GM19025 (cell line): ENCODE measurements around the gene GON4L.
"Not testable (repeated sequence)": the region's sequence is repeated elsewhere in the genome, so short reads cannot be mapped to it uniquely, and the experiment has no call there.

ENCODE experiments used
- ATAC-seq: cut with Tn5 transposase; IDR thresholded peaks from one replicate; pipeline ENCODE4 v1.9.1; 2021; ENCODE audit warnings: mild to moderate bottlenecking, low read depth, moderate library complexity; ENCODE audit not compliant: unreplicated experiment

GON4L gene

DNA sequence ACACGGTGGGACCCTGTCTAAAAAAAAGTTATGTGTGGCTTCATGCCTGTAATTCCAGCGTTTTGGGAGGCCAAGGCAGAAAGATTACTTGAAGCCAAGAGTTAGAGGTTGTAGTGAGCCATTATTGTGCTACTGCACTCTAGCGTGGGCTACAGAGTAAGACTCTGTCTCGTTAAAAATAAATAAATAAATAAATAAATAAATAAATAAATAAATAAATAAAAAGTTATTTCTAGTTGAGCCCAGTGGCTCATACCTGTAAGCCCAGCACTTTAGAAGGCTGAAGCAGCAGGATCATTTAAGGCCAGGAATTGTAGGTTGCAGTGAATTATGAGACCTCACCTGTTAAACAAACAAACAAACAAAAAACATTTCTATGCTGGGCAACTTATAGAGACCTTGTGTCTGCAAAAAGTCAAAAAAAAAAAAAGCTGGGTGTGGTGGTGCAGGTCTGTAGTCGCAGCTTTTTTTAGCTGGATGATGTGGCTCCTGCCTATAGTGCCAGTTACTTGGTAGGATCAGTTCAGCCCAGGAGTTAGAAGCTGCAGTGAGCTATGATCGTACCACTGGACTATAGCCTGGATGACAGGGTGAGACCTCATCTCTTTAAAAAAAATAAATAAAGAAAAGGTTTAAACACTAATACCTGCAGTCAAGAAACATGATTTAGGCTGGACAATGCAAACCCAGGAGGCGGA lies 25.6 kb downstream of the GON4L start:
- ATAC-seq: no peak

DNA sequence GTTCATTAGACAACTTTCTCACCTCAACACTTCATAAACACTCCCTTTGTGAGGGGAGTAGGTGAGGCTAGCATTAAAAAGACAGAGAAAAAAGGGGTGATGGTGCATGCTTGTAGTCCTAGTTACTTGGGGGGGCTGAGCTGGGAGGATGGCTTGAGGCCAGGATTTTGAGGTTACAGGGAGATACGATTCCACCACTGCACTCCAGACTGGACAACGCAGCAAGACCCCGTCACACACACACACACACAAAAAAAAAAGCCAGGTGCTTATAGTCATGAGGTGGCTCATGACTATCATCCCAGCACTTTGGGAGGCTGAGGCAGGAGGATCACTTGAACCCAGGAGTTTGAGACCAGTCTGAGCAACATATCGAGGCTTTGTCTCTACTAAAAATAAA lies 29.6 kb downstream of the GON4L start:
- ATAC-seq: no peak

DNA sequence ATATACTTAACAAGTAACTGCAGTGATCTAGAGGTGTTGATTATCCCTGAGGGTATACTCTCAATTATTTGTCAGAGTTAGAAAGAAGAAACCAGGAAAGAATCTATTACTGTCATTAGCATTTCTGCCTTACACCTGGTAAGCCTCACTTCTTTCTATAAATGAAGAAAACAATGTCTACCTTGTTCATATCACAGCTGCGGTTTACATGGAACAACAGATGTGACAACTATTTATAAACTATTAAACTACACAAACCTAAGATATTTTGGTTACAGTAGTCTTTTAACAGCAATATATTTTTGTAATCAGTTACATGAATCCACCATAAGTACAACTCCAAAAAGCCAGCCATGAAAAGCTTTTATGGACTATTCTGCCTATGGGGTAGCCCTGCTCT lies 40.7 kb downstream of the GON4L start:
- ATAC-seq: no peak

DNA sequence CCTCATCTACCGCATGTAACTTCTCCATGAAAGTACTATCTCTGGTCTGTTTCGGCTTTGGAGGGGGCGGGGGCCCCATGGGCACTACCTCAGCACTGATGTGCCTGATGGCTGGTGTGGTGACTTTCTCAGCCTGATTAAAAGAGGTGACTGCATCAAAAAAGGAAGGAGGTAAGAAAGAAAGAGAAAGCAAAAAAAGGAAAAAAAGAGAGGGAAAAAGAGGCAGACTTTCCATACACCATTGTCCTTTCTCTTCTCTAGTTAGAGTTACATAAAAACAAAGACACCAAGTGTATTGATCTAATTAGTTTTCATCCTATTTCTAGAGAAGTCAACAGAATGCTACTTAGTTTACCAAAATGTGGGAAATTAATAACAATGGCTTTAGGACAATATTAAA lies 43.3 kb downstream of the GON4L start:
- no peak for ATAC-seq

DNA sequence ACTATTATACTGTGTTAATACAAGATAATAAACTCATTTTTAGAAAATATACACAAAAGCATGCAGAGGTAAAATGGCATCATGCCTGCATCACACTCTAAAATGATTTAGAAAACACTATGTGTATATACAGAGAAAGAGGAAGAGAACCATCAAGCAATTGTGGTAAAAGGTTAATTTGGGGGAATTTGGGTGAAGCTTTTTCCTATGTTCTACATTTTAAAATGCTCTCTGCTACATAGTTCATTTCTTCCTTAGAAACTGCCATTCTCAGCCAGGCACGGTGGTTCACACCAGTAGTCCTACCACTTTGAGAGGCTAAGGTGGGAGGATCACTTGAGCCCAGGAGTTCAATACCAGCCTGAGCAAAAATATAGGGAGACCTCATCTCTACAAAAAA lies 44.1 kb downstream of the GON4L start:
- ATAC-seq: no peak

DNA sequence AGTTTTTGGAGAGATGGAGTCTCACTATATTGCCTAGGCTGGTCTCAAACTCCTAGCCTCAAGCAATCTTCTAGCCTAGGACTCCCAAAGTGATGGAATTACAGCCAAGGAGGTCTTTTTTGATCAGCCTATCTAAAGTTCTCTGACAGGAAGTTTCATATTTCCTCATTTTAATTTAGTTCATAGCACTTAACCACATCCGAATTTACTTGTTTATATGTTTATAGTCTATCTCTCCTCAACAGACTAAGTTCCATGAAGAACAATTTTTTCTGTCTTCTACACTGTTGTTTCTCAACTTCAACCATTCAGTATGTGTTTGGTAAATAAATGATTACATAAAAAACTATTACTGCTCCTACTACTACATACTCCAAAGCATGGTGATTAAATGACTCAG lies 47.9 kb downstream of the GON4L start:
- ATAC-seq: no peak

DNA sequence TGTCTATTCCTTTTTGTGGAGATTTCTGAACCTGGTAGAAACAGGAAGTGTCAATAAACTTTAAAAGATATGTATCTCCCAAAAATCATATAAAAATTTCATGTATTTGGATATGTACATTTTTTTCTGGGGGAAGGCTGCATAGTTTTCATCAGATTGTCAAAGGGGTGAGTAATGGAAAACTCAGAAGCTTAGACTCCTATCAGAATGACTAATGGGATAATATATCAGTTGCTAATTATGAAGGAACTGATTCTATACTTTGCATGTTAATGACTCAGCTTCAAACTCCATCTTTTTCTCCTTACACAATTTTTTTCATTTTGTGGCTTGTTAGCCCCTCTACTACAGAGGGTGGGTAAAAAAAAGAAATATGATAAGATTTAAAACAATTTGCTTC lies 55.9 kb downstream of the GON4L start:
- no peak for ATAC-seq

DNA sequence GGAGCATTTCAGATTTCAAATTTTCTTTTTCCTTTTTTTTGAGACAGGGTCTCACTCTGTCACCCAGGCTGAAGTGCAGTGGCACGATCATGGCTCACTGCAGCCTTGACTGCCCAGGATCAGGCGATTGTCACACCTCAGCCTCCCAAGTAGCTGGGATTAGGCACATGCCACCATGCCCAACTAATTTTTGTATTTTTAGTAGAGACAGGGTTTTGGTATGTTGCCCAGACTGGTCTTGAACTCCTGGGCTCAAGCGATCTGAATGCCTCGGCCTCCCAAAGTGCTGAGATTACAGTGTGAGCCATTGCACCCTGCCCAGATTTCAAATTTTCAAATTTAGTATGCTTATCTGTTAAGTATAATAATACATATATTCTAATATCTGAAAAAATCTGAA lies 61.4 kb downstream of the GON4L start:
- ATAC-seq: not testable (repeated sequence)

DNA sequence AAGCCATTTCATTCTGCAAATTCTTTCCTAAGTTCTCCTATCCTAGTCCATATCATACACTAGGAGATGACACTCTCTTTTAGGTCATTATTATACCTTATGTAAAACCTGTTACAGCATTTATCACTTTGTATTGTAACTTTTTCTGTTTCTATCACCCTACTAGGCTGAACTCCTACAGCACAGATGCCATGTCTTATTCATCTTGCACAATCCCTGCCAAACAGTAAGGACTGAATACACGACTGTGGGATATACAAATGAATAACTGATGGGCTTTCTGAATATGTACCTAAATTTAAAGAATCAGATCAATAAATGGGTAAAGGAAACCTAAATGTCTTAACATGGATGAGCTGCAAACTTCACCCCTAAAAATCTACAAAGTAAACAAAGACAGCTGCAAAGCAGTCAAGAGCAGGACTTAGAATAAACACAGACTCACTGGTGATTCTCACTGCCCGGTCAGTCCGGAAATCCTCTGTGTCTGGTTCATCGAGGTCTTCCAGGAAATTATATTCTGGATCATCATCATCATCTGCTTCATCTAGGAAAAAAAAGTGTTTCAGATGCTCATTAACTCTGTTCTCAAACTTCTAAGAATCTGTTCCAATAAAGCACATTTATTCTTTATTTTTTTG lies 62.3 kb downstream of the GON4L start:
- ATAC-seq: no peak

DNA sequence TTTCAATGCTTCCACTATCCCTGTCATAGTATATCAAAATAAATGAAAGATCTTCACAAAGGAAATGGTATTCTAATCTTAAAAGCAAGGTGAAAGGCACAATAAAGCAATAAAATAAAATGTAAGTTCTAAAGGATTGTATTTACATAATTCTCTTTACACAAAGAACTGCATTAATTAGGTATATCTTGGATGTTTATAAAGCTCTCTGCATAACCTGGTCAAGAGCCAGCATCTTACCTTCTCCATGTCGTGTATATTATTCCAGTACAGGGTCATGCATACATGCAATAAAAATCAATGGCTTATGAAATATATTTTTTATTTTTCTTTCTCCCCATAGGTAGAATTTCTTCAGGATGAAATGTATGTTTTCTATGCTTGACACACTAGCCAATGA lies 63.8 kb downstream of the GON4L start:
- ATAC-seq: no peak

DNA sequence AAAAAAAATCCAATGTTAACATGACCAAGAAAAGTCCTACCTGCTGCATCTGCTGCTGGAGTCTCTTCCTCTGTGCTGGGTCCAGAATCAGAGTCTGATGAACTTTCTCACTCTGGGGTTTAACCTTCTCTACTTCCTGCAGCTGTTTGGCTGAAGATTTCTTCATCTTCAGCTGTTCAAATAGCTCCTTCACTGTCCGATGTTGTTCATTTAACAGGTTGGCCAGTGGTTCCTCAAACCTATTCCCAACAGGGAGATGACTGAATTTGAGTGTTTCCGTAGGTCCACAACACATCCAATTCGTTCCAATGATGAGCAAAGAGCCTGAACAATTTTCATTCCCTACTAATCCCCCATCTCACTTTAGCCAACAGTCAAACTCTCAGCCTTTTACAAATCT lies 79.4 kb downstream of the GON4L start:
- ATAC-seq: no peak

DNA sequence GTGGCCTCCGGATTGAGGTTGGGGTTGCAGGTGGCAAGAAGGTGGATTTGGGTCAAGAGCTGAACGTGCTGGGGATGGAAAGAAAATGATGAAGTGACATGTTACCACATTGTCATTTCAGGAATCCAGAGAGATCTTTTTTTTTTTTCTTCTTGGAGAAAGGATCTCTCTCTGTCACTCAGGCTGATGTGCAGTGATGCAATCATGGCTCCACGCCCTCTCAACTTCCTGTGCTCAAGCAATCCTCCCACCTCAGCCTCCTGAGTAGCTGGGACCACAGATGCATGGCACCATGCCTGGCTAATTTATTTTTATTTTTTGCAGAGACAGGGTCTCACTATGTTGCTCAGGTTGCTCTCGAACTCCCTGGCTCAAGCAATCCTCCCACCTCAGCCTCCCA lies 80.6 kb downstream of the GON4L start:
- ATAC-seq: no peak

DNA sequence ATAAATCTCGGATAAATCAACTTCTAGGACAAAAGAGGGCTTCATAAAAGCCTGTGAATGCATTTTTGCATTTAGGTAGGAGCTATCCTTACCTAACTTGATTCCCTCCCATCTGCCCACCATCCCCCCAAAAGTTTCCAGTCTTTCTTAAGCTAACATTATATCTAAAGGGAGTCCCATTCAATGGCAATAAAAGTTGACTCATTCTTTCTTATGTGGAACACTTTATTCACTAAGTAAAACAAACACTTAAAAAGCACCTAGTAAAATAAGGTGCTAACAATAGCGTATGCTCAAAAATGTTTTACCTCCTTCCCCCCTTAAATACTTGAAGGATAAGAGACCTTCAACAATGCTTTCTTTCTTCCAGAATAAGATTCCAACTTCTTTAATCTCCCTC lies 83.8 kb downstream of the GON4L start:
- ATAC-seq: no peak

DNA sequence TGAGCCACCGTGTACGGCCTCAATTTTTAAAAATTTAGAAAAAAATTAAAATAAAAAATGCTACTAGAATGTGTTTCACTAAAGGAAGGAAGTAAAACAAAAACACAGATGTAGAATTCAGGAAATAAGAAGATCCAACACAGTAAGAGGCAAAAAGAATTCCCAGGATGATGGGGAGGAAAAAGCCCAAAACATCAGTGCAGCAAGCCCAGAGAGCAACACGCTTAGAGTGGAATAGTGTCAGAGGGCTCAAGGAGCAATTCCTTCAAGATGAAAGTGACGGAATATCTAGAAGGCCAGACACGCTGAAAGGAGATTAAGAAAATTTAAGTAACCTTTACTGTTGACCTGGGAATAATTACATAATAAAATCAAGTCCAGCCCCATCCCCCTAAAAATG lies 87.8 kb downstream of the GON4L start:
- no peak for ATAC-seq

DNA sequence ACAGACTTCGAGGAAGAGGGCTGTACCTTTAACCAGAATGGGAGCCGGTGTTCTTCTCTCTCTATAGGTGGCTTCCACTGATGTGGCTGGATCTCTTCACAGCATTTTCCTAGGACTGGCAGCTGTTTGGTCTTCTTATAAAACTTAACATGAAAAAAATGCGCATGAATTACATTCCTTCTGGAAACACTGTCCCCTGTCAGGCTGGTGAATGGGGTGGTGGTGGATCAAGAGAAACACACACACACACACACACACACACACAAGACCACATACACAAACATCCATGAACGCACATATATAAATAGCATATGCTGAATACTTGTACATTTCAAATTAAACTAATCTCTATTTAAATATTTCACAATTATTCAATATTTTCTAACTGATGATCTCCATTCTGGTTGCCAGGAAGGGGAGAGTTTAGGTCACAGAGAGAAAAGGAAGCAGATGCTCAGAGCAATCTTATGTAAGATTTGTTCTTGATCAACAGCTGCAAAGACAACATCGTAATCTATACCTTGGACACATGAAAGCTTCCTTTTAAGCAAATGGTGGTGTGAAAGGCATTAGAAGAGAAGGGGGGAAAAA lies 89.5 kb downstream of the GON4L start:
- ATAC-seq: not testable (repeated sequence)

DNA sequence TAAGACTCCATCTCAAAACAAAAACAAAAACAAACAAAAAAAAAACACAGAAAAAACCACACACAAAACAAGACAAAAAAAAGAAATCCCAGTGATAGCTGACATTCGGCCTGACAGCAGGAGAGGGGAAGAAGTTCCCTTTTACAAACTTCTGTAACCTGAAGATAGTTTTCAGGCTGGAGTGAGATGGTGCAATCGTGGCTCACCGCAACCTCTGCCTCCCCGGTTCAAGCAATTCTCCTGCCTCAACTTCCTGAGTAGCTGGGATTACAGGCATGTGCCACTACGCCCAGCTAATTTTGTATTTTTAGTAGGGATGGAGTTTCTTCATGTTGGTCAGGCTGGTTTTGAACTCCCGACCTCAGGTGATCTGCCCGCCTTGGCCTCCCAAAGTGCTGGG lies 93.0 kb downstream of the GON4L start:
- not testable (repeated sequence) for ATAC-seq

DNA sequence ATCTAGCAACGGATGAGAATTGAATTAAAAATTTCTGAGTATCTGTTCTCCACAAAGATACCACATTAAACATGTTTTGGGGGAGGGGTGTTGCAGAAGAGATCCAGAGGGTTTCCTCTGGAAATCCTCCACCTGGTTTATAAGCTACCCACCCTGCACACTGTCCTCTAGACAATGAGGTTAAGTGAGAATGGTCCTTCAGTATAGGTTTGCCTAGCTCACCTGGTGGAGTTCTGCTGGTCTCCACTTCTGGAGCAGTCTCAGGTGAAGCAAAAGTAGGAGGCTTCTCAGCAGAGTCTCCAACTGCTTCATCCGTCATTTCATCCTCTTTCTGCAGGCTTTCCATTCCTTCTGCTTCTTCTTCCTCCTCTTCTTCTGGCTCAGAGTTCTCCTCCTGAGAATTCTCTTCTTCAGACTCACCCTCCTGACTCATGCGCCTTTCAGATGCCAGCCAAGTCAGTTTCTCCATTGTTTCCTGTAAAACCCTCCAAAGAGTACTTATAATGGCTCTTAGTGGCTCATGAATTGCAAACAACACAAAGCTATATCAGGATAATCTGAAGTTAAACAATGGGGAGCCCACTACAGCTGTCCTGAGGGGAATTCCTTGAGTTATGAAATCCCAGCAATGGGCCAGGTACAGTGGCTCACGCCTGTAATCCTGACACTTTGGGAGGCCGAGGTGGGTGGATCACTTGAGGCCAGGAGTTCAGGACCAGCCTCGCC lies 93.8 kb downstream of the GON4L start:
- not testable (repeated sequence) for ATAC-seq

DNA sequence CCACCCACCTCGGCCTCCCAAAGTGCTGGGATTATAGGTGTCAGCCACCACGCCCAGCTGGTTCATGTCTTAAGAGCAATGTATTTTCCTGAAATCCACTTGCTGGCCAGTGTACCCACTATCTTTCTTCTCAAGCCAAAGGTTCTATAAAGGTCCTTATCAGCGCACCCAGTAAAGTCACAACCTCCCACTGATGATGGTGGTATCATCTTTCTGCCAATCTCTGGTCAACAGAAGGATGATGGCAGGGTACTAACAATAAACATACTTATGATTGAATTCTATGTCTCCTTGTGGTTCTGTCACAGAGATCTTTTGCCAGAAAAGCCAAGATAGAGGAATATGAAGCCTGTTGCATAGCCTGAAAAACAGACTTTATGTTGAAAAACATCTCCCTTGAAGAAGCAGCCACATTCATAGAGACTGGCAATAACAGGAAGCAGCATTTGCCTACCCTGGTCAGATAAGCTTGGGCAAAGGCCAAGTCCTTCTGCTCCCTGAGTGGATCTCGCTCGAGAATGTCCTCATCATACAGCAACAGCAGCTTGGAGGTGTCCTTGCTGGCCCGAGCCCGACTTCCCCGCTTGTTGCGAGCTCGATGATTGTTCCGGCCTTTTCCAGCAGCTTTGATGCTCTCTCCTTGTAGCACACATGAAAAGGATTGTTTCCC lies 95.1 kb downstream of the GON4L start:
- ATAC-seq: no peak

DNA sequence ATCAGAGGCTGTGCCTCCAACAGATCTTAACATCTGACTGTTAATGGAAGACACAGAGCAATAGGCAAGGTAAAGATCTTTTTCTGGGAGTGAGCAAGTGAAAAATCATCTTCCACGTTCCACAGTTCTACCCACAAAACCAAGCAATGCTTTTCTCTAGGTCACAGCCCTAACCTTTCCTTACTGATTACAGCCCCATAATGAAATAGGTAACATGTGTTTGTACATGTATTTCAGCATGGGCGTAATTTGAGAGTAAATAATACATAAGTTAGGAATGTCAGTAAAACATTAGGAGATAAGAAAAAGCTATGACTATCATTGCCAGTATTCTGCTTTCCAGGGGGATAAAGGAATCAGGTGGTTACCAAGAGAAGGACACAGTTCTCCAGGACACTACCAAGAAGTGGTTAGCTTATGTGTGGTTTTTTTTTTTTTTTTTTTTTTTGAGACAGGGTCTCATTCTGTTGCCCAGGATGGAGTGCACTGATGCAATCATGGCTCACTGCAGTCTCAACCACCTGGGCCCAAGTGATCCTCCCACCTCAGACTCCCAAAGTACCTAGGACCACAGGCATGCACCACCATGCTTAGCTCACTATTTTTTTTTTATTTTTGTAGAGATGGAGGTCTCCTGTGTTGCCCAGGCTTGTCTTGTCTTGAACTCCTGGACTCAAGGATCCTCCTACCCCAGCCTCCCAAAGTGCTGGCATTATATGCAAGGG lies 96.1 kb downstream of the GON4L start:
- ATAC-seq: no peak

DNA sequence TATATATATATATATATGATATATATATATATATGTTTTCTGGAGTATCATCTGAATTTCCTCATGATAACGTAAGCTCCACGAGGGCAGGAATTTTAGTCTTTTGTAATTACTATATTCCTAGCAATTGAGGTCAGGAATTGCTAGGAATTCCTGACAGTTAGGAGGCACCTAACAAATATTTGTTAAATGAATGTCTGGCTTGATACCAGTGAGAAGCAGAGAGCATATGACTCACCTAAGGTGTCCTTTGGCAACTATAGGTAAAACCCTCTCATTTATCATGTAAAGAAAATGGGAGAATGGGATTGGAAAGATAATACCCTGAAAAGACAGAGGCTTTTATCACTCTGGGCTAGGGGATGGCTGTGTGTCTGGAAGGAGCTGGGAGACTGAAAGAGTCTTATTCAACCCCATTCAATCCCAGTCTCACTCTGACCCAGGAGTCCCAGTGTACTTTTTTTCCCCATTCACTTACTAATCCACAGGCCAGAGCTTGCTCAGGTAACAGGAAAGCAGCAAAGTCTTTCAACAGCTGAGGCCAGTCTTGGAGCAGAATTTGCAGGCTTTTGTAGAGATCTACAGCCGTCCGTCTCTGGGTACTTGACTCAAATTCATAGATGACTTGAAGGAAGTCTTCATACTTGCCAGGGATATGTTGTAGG lies 96.9 kb downstream of the GON4L start:
- ATAC-seq: no peak
